HG03066 (cell line): ENCODE results near the gene CYP26C1.

Experiments used
- ATAC-seq: cut with Tn5 transposase; IDR thresholded peaks from one replicate; pipeline ENCODE4 v1.9.1; 2021; ENCODE audit warnings: low read depth; ENCODE audit not compliant: unreplicated experiment

Gene CYP26C1

DNA sequence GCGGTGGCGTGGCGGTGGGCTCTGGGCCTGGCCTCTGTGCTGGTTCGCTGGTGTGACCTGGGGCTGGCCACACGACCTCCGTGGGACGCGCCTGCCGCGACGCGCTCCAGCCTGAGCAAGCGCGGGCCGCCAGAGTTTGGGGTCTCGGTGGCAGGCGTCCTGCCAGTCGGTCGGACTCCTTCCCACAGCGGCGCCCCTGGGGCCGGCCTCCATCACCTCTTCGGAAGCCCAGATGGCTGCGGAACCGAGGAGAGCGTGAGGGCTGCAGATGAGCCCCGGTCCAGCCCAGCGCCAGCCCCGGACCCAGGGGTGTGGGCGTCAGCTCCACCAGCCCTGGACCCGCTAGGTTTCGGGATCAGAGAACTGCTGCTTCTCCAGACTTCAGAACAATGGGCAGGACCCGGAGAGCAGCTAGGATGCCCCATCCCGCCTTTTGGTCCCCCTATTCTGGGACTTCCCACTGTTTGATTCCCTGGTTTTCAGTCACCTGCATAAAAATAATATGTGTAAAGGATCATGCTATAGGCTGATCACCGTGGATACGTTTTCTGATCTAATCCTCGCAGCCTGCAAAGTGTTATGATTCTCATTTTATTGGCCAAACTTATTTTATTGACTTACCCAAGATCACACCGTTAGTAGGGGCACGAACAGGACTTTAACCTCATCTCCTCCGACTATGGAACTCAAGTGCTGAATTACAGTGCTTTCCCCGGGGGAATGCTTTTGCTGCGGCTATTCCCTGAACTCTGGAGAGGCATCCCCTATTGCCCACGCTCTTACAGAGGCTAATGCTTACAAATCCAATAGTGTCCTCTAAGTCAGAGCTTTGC lies 2.8 kb downstream of the CYP26C1 start:
- ATAC-seq = no peak

DNA sequence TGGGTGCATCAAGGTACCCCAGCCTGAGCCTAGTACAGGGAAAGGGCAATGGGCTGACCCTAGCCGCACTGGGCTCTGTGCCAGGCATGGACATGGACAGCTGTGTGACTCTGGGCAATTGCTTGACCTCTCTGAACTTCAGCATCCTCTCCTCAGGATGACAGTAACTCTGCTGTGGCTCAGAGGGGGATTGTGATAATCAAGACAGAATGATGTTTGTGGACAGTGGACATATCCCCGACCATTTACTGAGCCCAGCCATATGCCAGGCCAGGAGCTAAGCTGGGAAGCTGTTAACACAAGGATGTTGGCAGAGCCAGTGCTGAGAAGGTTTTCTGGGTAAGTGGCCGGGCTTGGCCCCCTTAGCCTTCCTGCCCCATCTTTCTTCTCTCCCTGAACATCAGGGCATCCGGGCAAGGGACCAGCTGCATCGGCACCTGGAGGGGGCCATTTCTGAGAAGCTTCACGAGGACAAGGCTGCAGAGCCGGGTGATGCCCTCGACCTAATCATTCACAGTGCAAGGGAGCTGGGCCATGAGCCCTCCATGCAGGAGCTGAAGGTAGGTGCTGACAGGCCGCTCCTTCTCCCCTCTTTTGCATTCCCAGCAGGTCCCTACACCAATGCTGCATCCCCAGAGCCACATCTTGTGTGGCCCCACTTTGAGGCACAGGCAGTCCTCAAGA lies 3.5 kb downstream of the CYP26C1 start:
- ATAC-seq = no peak

DNA sequence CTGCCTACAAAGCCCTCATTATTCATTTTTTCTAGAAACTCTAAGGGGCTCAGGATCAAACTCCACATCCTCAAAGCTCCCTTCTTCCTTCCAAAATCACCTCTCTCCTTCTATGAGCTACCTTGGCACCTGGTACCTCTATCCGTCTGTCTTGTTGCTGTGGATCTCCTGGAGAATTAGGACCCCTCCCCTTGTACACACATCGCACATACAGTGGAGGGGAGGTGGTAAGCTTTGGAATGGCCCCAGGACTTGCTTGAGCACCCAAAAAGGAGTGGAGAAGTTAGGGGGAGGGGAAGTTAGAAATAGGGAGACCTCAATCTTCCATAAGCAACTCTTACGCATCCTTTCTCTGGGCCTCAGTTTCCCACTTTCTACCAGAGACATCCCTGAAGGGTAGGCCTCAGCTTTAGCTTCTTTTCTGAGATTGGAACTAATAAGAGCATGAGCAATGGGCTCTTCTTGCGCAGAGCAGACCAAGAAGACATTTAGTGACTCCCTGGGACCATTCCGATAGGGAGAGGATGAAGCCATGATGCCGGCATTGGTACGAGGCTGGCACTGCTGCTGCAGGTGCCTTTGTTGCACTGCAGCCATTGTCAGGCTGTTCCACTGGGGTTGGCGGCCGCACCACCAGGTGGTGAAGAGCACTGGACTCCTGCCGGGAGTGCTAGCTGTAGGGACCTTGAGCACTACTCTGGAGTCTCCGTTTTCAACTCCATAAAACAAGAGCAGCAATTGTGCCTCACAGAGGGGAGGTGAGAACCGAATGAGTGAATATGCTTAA lies 4.5 kb downstream of the CYP26C1 start:
- no peak for ATAC-seq

DNA sequence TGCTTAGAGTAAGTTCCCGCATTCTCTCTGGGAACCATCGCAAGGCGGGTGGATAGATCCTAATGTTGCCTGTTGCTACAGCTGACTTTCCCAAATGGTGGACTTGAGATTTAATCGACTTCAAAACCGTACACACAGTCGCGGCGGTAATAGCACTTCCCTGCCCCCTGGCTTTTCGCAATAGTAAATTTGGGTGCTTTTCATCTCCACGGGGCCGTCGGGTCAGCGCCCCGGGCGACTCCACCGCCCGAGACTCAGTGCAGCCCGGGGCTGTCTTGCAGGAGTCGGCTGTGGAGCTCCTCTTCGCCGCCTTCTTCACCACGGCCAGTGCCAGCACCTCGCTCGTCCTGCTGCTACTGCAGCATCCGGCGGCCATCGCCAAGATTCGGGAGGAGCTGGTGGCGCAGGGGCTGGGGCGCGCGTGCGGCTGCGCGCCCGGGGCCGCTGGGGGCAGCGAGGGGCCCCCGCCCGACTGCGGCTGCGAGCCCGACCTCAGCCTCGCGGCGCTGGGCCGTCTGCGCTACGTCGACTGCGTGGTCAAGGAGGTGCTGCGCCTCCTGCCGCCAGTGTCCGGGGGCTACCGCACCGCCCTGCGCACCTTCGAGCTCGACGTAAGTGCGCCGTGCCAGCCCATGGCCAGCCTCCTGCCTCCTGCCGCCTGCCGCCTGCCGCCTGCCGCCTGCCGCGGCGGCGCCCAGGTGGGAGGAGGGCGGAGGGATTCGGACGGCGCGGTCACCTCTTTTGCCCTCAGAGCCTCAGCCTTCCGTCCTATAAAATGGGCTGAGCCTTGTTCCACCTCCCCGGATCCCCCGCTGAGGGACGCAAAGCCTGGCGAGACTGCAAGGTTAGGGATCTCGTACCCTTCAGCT lies 5.3 kb downstream of the CYP26C1 start:
- ATAC-seq = no peak

DNA sequence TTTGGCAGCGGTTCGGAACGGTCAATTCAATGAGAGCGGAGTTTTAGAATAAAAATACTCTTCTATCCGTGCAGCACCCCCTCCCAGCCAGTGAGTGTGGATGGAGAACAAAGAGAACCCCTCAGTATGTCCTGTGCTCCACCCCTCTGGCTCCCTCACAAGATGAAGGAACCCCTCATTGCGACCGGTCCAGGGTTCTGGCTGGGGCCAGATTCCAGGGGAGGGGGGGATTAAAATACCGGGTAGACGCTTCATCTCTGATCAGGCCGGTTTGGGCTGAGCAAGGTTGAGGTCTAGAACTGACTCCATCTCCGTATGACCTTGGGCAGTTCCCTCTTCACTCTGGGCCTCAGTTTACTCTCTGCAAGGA lies 5.9 kb downstream of the CYP26C1 start:
- ATAC-seq = no peak

DNA sequence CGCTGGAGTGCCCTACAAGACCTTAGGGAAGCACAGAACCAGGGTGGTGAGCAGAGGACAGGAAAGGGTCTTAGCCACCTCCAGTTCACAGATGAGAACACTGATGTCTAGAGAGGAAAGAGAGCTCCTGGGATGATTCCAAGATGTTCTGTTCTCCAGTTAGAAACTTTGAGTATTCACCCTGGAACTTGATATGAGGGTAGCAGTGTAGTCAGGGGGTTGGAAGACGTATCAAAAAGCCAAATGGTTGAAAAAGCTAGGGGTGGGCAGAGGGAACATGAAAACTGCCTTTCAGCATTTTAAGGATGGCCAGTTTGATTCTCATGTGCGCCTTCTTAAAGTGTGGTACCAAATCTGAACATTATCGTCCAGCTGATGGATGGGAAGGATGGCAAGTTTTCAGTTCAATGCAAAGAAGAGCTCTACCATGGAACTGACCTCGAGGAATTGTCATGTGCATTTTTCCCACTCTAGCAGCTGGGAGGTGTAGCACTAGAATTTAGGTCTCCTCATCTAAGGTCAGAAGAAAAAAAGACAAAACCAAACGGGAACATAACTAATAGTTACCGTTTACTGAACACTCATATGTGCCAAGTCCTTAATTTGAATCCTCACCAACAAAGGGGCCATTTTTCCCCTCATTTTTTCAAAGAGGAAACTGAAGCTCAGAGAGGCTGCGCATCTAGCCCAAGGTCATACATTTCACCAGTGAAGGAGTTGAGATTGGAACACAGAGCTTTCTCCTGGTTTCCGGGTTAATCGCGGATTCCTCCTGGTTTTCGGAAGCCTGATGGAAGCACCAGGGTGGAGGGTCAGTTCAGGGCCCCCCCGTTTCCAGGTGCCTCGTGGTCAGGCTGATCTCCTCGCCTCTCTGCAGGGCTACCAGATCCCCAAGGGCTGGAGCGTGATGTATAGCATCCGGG lies 7.1 kb downstream of the CYP26C1 start:
- no peak for ATAC-seq

DNA sequence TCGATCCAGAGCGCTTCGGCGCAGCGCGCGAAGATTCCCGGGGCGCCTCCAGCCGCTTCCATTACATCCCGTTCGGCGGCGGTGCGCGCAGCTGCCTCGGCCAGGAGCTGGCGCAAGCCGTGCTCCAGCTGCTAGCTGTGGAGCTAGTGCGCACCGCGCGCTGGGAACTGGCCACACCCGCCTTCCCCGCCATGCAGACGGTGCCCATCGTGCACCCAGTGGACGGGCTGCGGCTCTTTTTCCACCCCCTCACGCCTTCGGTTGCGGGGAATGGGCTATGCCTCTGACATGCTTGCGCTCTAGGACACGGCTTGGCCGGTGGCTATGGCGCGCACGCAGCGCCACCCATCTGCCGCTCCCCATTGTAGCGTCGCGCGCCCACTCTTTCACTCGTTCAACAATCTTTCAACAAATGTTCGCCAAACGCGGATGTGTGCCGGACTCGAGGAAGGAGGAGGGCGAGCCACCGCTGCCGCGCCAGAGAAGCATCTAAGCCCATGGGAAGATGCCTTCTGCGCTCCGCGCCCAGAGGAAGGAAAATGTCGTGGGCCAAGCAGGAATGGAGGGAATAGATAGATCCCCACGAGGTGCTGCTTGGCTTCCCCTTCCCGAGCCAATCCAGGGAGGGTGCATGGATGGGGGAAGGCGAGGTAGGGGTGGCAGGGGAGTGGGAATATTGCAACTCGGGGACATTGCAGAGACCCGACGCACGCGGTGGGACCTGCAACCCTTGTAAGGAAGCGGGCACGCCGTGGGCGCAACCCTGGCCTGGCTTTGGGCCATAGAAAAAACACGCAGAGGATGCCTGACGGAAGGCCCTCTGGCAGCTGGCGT lies 8.0 kb downstream of the CYP26C1 start:
- no peak for ATAC-seq

DNA sequence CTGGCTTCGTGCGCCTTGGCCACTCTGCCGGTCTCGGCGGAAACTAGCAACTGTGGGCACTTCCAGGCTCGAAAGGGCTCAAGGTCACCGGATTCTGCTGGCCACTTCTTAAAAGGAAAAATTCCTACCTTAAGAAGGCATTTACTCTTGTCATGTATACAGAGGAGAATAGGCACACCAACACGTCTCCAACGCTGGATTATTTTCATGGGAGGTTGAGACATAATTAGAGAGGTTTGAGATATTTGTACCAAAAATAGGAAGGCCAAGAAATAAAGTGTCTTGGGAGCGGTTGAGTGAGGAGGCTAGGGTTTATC lies 8.6 kb downstream of the CYP26C1 start:
- no peak for ATAC-seq

DNA sequence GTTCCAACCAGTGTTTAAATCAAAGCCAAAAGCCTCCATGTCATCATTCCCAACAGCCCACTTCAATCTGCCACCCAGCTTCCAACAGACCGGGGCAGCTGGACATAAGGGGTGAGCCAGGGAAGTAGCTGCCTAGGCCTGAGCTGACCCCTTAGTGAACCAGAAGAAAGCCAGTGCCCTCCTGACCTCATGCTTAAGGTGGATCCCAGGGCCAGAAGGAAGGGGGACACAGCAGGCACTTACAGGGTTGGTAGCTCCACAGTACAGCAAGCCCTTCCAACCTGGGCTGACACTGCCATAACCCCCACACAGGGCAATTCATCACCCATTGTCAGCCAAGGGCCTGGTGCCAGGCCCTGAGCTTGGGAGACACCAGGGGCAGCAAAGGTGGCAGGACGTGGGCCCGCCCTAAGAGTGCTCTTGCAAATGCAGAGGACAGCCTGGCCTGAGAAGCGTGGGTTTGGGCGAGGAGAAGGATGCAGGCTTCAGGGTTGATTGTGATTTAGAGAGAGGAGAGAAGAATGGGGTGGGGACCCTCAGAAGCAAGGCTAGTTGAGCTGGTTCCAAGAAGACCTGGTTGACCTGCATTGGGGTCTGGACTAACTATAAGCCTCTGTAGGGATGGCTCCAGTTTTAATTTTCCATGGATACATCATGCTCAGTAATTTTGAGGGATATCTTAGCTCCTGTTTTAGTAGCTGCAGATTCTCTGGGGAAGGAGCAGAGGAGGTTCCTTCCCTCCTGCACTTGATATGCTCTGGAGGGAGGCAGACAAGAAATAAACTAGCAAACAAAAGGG lies 10.0 kb downstream of the CYP26C1 start:
- no peak for ATAC-seq

DNA sequence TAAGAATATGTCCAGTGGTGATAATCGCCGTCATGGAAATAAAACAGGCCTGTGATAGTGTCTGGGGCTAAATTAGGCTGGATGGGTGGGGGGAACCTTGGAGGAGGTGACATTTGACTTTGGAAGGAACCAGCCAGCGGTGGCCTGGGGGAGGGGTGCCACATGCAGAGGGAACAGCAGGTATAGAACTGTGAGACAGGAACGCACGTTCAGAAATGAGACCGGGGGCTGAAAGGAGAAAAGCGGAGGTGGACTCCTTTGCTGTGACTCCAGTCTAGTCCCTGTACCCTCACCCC lies 10.5 kb downstream of the CYP26C1 start:
- ATAC-seq = no peak

DNA sequence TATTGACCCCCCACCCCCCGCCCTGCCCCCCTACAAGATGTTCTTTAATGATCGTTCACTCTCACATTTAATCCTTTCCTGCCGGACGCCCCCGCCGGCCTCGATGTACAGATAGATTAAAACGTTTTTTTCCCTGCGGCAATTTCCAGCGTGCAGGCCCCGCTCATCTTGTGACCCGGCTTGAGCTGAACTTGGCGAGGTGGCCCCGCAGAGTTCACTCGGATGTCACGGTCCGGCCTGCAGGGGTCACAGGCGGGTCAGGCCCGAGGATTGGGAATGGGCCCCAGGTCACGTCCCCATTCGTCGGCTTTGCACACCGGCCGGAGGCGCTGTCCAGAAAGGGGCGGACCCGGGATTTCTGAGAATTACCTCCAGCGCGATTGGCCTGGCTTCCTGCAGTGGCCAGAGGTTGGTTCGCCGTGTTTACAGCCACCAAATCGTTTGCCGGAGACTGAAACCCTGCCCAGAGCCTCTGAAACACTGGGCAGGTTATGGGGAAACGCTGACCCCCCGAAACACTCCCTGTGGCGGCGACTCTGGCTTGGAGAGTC lies 11.2 kb downstream of the CYP26C1 start:
- ATAC-seq = no peak

DNA sequence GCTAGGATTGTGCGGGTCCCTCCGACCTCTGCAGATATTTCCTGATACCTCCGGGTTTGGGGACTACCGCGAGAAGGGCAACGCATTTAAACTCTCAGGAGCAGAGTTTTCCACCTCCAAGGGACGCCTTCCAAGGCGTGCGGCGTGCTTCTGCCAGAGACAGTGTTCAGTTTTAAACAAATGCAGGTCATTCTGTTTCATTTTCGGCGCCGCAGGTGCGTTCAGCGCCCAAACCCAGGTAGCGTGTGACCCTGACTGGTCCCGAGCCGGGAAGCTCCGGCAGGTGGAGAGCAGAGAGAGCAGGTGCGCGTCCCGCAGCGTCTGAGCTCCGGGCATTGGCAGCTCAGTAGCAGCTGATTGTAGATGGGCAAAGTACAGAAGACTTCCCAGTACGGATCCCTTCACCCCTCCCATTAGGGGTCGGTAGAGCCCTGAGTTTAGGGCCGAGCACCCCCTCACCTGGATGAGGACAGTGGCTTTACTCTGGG lies 11.7 kb downstream of the CYP26C1 start:
- no peak for ATAC-seq

DNA sequence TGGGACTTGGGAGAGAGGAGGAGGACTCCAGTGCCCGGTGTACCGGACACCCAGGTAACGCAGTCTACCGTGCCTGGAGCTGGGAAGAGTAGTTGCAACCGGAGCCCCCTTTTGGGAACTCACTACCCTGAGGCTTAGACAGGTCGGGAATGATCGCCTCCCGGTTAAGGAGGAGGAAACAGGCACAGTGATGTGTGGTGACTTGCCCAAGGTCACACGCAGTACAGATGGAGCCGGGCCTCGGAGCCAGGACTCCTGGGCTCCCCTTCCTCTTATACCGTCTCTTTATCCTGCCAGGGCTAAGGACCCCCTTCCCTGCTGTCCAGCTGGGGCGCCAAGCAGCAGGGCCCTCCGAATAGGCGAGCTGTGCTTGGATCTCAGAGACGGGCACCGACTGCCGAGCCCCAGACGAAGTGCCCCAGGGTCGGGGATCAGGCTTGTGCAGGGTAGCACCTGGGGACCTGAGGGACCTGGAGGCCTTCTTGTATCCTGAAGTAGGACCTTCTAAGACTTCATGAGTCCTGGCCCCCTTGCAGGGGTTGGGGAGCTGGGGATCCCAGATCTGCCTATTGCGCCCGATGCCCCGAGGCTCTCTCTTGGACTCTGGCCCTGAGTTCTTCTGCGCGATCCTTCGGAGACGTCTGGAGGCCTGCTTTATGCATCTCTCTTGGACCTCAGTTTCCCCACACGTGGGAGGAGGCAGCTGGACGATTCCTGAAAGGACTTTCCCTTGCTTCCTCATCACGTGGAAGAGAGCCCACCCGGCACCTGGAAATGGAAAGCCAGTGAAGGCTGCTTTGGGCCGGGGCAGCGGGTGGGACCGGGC lies 12.3 kb downstream of the CYP26C1 start:
- no peak for ATAC-seq

DNA sequence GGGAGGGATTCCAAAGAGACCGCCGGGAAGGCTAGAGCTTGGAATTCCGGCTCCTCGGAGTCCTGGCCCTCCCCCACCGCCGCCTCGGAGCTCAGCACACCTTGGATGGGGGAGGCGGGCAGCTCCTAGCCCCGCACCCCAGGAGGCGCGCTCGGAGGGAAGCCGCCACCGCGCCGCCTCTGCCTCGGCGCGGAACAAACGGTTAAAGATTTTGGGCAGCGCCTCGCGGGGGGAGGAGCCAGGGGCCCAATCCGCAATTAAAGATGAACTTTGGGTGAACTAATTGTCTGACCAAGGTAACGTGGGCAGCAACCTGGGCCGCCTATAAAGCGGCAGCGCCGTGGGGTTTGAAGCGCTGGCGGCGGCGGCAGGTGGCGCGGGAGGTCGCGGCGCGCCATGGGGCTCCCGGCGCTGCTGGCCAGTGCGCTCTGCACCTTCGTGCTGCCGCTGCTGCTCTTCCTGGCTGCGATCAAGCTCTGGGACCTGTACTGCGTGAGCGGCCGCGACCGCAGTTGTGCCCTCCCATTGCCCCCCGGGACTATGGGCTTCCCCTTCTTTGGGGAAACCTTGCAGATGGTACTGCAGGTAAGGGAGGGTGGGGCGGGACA lies 13.0 kb downstream of the CYP26C1 start, which contains the start of gene CYP26A1:
TSS of gene CYP26A1 (plus strand) at position 355 of the 608 bp plus-strand sequence. CDS start at position 397, 42 bp downstream.
- no peak for ATAC-seq

DNA sequence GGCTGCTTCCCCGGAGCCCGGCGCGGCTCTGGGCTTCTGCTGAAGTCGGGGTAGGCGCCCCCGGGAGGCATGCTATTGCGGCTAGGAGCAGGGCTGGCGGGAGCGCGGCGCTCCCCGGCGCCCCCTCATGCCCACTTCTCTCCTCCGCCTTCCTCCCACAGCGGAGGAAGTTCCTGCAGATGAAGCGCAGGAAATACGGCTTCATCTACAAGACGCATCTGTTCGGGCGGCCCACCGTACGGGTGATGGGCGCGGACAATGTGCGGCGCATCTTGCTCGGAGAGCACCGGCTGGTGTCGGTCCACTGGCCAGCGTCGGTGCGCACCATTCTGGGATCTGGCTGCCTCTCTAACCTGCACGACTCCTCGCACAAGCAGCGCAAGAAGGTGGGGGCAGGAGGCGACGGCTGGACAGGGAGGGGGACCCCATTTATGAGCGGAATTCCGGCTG lies 13.6 kb downstream of the CYP26C1 start:
- no peak for ATAC-seq
